ENCODE data around the gene PRKN.

DNA sequence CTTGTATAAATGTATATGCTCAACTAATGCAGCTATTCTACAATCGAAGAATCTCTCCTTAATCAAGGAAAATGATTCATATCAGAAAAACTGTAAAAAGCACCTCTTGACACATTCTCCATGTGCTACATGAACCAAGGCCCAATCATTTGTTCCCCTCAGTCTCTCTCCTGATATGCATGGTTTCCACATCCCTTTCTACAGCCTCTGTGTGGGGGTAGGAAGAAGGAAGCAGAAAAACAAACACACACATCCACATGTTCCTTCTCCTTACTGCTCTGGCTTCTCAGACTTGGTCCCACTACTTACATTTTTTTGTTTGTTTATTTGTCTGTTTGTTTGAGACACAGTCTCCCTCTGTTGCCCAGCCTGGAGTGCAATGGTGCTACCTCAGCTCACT, 510.5 kb downstream of the PRKN start:
- TF ChIP-seq POLR2A (IDR thresholded peaks at IDR 0.05; ENCODE audit: low read length), result no peak
- TF ChIP-seq GATA1 (IDR thresholded peaks at IDR 0.05; ENCODE audit: low read depth, low read length), result no peak
